NAMALWA (cell line): ENCODE measurements around the gene ILK.

Experiments
- DNase-seq: peaks from one replicate; pipeline ENCODE4 v3.0.0-alpha.2; 2015; ENCODE audit warnings: low spot score

The ILK gene

DNA sequence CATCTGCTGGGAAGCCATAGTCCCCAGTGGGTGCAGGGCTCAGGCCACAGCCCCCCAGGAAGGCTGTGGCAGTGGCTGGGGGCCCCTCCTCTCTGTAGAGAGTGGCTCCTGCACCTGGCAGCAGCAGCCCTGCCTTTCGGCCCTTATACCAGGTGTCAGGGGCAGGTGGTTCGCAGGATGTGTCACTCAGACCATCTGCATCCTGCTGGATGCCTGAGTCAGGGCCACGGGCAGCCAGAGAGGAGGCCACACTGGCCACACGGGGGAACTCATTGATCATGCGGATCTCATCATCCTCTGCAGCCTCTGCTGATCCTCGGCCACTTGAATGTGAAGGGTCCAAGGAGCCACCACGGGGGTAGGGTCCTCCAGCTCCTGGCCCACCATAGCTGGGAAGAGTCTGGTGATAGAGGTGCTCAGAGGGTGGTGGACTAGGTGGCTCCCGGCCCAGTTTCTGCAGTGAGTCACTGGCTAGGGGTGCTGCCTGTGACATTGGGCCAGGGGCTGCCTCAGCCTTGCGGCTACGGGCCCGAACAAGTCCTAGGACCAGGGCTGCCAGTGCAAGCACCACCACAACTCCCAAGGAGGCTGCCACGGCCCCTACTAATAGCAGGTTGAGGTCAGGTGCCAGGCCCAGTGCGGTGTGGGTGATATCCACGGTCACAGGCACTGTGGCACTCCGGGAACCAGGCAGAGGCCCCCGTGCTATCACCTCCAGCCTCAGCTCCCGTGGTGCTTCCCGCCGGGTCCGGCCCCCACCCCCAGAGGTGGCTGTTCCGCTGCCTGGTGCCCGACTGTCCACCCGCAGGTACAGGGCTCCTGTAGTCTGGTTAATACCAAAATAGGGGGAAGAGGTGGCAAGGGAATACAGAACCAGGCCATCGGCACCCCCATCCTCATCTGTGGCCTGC, 18.9 kb downstream of the ILK start:
- peak; percentile 34 for DNase-seq

DNA sequence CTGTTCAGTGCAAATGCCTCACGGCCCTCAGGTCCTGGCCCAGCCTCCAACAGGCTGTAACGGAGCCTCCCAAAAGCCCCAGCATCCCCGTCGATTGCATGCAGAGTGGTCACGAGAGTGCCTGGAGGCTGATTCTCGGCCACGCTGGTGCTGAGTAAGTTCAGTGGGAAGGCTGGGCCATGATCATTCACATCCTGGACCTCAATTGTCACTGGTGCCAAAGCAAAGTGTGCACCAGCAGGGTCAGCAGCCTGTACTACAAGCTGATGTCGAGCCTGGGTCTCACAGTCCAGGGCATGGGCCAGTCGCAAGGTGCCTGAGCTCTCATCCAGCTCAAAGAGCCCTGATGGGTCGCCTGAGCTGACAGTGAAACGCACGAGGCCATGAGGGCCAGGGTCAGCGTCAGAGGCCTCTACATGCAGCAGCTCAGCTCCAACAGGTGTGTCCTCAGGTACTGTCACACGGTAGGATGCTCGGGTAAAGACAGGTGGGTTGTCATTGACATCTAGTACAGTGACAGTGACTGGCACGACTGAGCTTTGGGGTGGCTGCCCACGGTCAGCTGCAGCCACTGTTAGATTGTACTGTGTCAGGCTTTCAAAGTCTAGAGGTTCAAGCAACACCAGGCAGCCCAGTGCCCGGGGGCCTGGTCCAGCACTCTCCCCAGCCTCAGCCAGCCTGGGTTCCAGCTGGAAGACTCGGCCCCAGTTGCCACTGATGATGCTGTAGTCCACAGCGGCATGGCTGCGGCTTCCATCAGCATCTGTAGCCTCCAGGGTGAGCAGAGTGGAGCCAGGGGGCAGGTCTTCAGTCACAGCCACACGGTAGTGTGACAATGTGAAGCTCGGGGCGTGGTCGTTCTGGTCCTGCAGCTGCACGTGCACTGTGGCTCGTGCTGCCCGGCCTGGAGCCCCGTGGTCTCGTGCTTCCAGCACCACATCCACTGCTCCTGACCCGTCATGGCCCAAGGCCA, 20.1 kb downstream of the ILK start:
- no peak for DNase-seq

DNA sequence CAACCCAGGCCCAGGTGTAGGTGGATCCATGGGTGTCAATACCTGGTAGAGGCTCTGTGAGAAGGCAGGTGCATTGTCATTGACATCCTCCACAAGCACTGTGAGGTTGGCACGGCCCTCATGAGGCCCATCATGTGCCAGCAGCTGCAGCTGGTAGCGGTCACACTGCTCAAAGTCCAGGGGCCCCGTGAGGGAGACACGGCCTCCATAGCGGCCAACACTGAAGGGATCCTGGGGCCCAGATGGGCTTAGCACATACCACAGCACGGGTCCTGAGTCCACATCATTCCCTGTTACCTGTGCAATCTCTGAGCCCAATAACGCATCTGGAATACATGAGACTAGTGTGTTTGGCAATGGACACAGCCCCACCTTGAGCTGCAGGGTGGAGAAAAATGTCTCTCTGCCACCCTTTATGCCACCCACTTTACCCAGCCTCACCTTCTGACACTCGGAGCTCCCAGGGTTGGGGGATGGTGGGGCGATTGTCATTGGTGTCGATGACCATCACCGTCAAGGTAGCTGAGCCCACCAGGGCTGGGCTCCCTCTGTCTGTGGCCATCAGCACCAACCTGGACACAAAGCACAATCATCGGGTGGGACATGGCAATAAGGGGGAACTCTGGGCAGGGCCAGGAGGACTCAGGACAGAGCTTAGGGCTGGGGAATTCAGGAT, 21.7 kb downstream of the ILK start:
- no peak for DNase-seq

DNA sequence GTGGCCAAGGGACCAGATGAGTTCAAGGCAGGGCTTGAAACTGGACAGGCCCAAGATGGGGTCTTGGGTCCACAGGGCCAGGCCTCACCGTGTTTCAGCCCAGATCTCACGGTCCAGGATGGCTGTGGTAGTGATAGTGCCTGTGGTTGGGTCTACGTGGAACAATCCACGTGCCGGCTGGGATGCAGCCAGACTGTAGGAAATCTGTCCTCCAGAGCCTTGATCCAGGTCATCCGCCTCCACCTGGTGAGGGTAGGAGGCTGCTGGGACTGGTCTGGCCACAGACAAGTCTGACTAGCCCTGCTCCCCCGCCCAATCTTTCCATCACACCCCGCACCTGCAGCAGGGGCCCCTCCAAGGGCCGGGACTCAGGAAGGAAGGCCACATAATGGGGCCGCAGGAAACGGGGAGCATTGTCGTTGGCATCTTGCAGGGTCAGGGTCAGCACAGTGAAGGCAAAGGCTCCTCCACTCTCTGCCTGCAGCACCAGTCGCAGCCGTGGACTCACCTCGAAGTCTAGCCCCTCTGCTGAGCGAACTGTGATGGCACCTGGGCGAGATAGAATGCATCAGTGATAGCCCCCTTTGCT, 22.4 kb downstream of the ILK start:
- no peak for DNase-seq

DNA sequence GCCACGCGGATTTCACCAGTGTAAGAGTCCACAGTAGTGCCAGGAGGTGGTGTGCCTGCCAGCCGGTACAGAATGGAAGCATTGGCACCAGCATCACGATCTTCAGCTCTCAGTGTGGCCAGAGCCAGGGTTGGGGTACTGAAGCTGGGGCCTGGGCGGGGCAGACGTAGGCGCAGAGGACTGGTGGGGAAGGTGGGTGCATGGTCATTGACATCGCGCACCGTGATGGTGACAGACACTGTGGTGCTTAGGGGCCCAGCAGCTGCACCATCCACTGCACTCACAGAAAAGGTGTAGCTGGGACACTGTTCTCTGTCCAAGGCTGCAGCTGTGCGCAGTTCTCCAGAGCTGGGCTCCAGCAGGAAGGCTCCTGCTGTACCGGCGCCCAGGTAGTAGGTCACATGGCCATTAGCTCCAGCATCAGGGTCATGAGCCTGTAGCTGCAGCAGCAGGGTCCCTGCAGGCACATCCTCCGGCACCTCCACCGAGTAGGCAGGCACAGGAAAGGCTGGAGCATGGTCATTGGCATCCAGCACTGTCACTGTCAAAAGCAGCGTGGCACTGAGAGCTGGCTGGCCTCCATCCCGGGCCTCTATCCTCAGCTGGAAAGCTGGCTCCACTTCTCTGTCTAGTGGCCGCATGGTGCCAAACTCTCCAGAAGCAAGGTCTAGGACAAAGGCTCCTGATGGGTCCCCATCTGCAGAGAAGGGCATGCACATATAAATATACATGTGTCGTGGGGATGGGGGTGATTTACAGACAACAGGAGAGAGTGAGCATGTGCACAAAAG, 23.6 kb downstream of the ILK start:
- no peak for DNase-seq

DNA sequence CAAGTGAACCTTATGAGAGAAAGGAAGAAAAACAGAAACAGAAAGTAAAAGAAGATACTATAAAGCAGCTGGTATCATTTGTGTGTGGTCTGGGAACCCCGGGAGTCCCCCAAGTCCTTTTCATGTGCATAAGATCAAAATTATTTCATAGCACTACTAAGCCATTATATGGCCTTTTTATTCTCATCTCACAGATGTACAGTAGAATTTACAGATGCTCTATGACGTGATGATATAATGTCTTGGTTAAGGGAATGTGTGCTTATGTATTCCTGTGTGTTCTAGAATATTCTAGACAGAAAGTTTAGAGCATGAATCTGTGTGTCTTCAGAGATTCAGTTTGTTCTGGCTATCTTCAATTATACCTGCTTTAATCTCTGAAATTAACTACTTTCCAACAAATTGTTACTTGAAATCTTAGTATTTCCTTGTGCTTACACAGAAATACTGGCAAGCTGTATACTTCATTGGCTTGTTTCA, 24.2 kb downstream of the ILK start:
- DNase-seq: peak; percentile 41

DNA sequence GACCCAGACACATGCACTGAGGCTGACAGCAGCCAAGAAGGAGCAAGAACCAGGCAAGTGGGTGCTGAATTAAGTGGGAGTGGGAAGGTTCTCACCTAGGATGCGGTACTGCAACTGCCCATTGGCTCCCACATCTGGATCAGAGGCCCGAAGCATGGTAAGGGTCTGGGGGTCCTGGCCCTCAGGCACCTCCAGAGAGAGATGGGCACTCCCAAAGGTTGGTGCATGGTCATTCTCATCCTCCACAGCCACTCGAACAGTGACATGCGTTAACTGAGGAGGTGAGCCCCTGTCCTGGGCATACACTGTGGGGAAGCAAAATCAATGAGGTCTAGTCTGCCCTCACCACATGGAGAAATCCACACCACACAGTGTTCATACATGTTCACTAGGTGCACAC, 25.0 kb downstream of the ILK start:
- no peak for DNase-seq

DNA sequence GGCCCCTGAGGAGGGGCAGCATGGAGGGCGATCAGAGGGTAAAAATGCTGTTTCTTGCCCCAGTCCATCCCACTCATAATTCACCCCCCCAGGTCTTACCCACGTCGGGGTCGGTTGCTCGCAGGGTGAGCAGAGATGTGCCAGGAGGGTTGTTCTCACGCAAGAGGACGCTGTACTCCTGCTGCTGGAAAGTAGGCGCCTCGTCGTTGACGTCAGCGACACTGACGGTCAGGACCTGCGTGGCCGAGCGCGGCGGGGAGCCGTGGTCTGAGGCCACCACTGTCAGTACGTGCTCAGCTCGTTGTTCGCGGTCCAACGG, 26.0 kb downstream of the ILK start:
- DNase-seq: no peak

DNA sequence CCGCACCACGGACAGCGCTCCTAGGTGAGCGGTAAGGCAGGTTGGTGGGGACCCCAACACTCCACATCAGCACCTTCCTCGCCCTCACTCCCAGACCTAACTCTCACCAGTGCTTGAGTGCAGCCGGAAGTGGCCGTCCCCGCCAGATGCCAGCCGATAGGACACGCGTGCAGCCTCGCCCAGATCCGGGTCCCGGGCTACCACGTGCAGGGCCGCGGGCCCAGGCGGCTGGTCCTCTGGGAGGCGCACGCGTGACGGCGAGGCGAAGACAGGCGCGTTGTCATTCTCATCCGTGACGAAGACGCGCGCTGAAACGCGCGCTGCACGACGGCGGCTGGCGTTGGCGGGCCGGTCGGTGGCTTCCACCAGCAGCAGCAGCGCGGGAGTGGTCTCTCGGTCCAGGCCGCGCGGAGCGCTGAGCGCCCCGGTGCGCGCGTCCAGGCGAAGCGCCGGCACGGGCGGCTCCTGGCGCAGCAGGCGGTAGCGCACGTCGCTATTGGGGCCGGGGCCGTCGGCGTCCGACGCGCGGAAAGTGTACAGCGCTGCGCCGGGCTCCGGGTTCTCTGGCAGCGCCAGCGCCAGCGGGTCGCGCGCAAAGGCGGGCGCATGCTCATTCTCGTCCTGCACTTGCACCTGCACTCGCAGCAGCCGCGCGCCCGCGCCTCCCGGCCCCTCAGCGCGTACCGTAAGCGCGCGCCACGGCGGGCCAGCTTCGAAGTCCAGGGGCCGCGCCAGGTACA, 26.5 kb downstream of the ILK start:
- DNase-seq: no peak

DNA sequence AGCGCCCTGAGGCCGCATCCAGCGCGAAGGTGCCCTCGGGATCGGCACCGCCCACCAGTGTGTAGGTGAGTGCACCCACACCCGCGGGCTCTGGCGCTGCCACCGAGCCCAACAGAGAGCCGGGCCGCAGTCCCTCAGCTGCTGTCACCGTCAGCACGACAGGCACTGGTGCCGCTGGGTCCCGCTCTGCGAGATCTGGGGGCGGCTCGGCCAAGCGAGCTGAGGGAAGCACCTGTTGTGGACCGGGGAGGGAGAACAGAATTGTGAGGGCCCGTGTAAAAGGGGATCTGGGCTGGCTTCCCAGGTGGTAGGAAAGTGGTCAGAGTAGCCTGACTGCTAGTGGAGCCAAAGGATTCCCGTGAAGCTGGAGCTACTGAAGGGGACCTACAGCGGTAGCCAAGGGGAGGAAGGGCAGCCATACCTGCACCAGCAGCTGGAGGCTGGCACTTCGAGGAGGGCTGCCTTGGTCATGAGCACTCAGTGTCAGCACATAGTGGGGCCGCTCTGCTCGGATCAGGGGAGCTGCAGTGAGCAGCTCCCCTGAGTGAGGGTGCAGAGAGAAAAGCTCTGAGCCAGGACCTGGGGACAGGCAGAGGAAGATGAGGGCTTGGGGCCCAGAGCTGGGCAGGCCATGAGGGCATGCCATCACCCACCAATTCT, 27.2 kb downstream of the ILK start:
- no peak for DNase-seq

DNA sequence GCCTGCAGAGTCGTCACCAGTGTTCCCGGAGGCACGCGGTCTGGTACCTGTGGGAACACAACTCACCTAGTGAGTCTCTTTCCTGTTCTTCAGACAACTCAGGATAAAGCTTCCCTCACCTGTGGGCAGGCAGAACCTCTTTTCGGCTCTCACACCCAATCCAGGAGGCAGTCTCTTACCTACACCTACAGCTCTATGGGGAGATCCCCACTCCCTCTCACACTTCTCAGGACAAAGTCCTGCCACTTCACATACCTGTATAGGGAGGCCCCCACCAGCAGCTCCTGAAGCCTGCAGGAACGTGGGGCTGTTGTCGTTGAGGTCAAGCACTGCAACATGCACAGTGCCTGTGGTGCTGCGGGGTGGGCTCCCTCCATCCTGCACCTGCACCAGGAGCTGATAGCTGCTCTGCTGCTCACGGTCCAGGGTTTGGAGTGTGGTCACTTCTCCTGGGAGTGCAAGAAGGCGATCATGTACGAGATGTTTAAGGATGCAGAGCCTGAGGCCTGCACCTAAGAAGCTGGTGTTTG, 27.9 kb downstream of the ILK start:
- DNase-seq: no peak

DNA sequence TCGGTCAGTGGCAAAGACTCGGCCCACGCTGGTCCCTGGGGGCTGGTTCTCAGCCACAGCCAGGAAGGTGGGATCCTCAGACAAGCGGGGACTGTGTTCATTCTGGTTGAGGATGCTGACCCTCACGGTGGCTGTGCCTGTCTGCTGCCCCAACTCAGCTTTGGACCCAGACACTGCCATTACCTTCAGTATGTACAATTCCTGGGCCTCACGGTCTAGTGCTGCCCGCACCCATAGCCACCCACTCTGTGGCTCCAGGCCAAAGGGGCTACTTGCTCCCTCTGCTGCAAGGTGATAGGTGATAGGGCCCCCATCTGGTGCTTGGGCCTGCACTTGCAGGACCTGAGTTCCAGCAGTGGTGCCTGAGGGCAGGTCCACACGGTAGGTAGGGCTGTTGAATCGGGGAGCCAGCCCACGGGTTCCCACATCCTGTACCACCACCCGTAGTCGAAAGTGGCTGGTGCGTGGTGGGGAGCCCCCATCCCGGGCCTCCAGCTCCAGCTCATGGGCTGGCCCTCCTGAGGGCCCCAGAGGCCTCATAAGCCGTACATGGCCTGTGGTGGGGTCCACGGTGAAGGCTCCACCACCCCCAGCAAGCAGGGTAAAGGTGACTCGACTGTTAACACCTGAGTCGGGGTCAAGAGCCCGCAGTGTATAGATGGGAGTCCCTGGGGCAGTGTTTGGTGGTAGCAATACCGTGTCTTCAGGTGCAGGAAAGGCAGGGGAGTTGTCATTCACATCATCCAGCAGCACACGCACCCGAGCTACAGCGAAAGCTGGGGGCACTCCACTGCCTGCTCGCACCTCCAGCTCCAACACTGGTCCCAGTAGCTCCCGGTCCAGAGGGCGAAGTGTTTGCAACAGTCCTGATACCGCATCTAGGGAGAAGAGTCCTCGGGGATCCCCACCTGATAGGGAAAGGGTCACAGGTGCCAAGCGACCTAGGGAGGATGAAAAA, 28.8 kb downstream of the ILK start:
- DNase-seq: no peak

DNA sequence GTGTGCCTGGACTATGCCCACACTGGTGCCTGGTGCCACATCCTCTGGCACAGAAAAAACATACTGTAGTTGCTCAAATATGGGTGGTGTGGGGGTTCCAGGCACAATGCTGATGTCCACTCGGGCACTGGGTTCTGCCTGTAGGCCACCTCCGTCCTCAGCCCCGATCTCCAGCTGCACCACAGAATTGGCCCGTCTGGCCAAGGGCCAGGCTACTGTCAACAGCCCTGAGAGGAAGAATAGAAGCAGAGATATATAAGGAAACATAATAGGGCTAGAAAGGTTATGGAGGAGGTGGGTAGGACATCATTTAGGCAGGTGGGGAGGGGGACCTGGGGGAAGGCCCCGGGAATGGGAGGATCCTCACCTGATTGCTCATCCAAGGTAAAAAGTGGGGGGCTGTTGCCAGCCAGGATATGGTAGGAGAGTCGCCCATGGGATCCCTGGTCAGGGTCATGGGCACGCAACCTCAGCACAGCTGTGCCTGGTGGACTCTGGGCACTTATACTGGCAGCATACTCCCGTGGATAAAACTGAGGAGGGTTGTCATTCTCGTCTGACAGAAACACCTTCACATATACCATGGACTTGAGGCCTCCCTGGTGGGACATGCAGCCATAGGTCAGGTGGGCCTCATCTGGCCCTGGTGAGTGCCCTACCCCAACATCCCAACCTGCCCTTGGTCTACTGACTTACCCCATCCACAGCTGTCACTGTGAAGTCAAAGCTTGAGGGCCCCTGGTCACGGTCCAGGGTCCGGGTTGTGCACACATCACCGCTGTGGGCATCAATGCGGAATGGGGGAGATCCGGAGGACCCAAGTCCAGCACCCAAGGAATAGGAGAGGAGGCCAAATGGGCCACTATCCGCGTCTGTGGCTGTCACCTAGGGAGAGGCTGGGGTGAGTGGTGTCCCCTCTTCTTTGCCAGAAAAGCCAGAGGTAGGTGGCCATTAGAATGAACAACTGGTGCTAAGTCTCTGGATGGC, 30.1 kb downstream of the ILK start:
- DNase-seq: no peak

DNA sequence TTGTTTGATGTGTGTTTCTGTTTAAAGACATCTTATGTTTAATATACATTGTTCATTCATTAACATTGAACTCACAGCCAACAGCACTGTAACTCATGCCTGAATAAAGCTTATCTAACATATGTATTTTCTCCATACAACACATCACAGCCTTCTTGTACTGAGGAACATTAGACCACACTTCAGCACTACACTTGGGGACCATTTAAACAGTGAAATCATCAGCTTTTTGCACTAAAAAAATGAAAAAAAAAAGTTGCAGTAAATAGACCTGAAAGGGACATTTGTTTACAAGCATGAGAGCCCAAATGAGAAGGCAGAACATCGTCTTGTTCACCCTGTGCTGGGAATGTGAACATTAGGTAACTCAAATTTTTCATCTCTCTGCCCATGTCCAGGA, 31.0 kb downstream of the ILK start:
- DNase-seq: no peak

DNA sequence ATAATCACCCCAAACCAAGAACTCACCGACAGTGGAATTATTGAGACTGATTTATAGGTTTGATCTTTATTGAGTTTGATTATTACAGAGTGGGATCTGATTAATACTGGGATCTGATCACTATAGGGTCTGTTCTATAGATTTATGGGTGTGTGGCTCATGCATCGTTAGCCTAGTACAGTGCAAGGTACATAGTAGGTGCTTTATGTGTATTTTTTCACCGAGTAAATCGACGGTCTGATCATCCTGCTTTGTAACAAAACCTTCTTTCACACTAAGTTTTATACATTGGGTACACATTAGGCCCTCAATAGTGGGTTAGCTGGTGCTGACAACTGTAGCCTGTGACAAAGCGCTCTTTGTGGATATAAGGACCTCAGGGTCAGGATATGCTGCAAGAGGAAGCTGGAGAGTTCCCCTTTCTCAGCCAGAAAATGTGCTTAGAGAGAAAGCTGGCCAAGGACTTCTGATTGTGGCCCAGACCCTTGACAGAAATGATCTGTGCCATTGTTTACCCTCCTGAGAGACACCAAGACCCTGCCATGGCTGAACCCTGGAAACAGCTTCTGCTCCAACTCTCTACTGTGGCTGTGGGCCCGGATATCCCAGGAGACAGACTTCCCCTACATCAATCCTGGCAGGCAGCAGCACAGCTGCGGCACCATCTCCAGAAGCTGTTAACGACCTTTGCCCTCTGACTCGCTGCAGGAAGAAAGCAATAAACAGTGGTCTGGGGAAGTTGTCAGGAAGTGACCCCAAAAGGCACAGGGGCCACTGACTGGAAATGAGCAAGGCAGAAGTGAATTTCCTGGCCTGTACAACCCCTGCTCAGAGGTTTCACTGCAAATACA, 31.7 kb downstream of the ILK start:
- DNase-seq: no peak

DNA sequence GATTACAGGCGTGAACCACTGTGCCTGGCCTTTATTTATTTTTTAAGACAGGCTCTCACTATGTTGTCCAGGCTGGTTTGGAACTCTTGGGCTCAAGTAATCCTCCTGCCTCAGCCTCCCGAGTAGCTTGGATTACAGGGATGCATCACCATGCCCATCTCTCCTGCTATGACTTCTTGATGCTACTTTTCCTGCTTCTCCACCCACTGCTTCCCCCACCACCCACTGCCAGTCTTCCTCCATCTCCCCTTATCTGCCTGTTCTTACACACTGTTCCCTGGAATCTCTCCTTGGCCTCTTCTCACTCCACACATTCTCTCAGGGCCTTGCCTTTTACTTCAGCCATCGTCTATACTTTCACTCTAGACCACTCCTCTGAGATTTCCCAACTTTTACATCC, 32.9 kb downstream of the ILK start:
- no peak for DNase-seq
